ENCODE data around the gene FBXW8.

The FBXW8 gene

GRCh38 chr12:116964054-116965050, 53.6 kb downstream of the FBXW8 start:
- TF ChIP-seq ZNF776 (tag by site-specific recombination; IDR thresholded peaks at IDR 0.05; ENCODE audit: borderline replicate concordance), result no peak
- no peak for TF ChIP-seq ZNF510 (tag by site-specific recombination; IDR thresholded peaks at IDR 0.05; ENCODE audit: insufficient replicate concordance)
- TF ChIP-seq ZNF146 (tag by site-specific recombination; IDR thresholded peaks at IDR 0.05), result no peak
- no peak for TF ChIP-seq ZBTB17 (tag by site-specific recombination; IDR thresholded peaks at IDR 0.05)
- TF ChIP-seq, protein P1, sequence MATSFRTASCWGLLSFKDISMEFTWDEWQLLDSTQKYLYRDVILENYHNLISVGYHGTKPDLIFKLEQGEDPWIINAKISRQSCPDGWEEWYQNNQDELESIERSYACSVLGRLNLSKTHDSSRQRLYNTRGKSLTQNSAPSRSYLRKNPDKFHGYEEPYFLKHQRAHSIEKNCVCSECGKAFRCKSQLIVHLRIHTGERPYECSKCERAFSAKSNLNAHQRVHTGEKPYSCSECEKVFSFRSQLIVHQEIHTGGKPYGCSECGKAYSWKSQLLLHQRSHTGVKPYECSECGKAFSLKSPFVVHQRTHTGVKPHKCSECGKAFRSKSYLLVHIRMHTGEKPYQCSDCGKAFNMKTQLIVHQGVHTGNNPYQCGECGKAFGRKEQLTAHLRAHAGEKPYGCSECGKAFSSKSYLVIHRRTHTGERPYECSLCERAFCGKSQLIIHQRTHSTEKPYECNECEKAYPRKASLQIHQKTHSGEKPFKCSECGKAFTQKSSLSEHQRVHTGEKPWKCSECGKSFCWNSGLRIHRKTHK (tag by site-specific recombination; IDR thresholded peaks at IDR 0.05), result no peak
- no peak for TF ChIP-seq ZNF133 (tag by site-specific recombination; IDR thresholded peaks at IDR 0.05)
- no peak for TF ChIP-seq ZNF391 (tag by site-specific recombination; IDR thresholded peaks at IDR 0.05; ENCODE audit: borderline replicate concordance, low read depth)
- no peak for TF ChIP-seq ZFHX2 (tag by site-specific recombination; conservative IDR thresholded peaks at IDR 0.05)
- no peak for TF ChIP-seq SETDB1 (IDR thresholded peaks at IDR 0.05; ENCODE audit: insufficient read length, low read length)
- TF ChIP-seq ZNF37A (tag by site-specific recombination; IDR thresholded peaks at IDR 0.05), result no peak
- TF ChIP-seq ZSCAN16 (tag by site-specific recombination; IDR thresholded peaks at IDR 0.05), result no peak
- no peak for TF ChIP-seq ZNF184 (tag by site-specific recombination; IDR thresholded peaks at IDR 0.05)
- TF ChIP-seq, protein P2, sequence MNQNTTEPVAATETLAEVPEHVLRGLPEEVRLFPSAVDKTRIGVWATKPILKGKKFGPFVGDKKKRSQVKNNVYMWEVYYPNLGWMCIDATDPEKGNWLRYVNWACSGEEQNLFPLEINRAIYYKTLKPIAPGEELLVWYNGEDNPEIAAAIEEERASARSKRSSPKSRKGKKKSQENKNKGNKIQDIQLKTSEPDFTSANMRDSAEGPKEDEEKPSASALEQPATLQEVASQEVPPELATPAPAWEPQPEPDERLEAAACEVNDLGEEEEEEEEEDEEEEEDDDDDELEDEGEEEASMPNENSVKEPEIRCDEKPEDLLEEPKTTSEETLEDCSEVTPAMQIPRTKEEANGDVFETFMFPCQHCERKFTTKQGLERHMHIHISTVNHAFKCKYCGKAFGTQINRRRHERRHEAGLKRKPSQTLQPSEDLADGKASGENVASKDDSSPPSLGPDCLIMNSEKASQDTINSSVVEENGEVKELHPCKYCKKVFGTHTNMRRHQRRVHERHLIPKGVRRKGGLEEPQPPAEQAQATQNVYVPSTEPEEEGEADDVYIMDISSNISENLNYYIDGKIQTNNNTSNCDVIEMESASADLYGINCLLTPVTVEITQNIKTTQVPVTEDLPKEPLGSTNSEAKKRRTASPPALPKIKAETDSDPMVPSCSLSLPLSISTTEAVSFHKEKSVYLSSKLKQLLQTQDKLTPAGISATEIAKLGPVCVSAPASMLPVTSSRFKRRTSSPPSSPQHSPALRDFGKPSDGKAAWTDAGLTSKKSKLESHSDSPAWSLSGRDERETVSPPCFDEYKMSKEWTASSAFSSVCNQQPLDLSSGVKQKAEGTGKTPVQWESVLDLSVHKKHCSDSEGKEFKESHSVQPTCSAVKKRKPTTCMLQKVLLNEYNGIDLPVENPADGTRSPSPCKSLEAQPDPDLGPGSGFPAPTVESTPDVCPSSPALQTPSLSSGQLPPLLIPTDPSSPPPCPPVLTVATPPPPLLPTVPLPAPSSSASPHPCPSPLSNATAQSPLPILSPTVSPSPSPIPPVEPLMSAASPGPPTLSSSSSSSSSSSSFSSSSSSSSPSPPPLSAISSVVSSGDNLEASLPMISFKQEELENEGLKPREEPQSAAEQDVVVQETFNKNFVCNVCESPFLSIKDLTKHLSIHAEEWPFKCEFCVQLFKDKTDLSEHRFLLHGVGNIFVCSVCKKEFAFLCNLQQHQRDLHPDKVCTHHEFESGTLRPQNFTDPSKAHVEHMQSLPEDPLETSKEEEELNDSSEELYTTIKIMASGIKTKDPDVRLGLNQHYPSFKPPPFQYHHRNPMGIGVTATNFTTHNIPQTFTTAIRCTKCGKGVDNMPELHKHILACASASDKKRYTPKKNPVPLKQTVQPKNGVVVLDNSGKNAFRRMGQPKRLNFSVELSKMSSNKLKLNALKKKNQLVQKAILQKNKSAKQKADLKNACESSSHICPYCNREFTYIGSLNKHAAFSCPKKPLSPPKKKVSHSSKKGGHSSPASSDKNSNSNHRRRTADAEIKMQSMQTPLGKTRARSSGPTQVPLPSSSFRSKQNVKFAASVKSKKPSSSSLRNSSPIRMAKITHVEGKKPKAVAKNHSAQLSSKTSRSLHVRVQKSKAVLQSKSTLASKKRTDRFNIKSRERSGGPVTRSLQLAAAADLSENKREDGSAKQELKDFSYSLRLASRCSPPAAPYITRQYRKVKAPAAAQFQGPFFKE (tag by site-specific recombination; IDR thresholded peaks at IDR 0.05; ENCODE audit: borderline replicate concordance), result no peak
- no peak for TF ChIP-seq ZNF292 (tag by site-specific recombination; IDR thresholded peaks at IDR 0.05; ENCODE audit: borderline replicate concordance, low read depth)
- no peak for TF ChIP-seq ZNF174 (tag by site-specific recombination; IDR thresholded peaks at IDR 0.05)
- Histone ChIP-seq H3K36me3 (ENCODE audit: control insufficient read depth in 2 of 2, insufficient read depth in 1 of 2, low read length in 2 of 2) (peaks cover 0 to 22% of the 10 kb centered on the region in 2 experiments; a peak in 2 of 3 replicates), H3K27ac (ENCODE audit: extremely low read depth, low read depth, low read length) (no peak overlapping the region), H3K9me3 (ENCODE audit: control insufficient read depth, insufficient read depth, low read depth, low read length) (no peaks in the 10 kb centered on the region), H3K4me3 (ENCODE audit: low read depth, low read length) (no peak overlapping the region), H3K4me1 (ENCODE audit: control insufficient read depth, insufficient read depth, low read length) (no peaks in the 10 kb centered on the region)
- CTCF ChIA-PET, result no interaction called here
- POLR2A ChIA-PET, result no interaction called here

- H3K9me3 ChIP-seq (ENCODE audit: control insufficient read depth, insufficient read depth, low read depth, low read length), result no peaks in the 10 kb centered on the region
- peaks cover 6 to 36% of the 10 kb centered on the region in 2 experiments for H3K36me3 ChIP-seq (ENCODE audit: control insufficient read depth in 2 of 2, insufficient read depth in 1 of 2, low read length in 2 of 2)
- no peaks in the 10 kb centered on the region for H3K4me1 ChIP-seq (ENCODE audit: control insufficient read depth, insufficient read depth, low read length)
- ChIA-PET POLR2A (no interaction called here), CTCF (interaction anchor here (0.7 kb wide), 1 partner anchor 23 kb away, joined by 4 read pairs; no protein-coding TSS in a partner anchor)
- no peak overlapping the region for H3K4me3 ChIP-seq (ENCODE audit: low read depth, low read length)
- no peak overlapping the region for H3K27ac ChIP-seq (ENCODE audit: extremely low read depth, low read depth, low read length)
- TF ChIP-seq ZNF248 (tag by site-specific recombination; IDR thresholded peaks at IDR 0.05), result no peak
- no peak for TF ChIP-seq IKZF3 (tag by site-specific recombination; IDR thresholded peaks at IDR 0.05)
- TF ChIP-seq ZNF654 (tag by site-specific recombination; IDR thresholded peaks at IDR 0.05; ENCODE audit: low read depth), result no peak
- no peak for TF ChIP-seq ZNF433 (tag by site-specific recombination; IDR thresholded peaks at IDR 0.05; ENCODE audit: low read depth)
- TF ChIP-seq, protein P3, sequence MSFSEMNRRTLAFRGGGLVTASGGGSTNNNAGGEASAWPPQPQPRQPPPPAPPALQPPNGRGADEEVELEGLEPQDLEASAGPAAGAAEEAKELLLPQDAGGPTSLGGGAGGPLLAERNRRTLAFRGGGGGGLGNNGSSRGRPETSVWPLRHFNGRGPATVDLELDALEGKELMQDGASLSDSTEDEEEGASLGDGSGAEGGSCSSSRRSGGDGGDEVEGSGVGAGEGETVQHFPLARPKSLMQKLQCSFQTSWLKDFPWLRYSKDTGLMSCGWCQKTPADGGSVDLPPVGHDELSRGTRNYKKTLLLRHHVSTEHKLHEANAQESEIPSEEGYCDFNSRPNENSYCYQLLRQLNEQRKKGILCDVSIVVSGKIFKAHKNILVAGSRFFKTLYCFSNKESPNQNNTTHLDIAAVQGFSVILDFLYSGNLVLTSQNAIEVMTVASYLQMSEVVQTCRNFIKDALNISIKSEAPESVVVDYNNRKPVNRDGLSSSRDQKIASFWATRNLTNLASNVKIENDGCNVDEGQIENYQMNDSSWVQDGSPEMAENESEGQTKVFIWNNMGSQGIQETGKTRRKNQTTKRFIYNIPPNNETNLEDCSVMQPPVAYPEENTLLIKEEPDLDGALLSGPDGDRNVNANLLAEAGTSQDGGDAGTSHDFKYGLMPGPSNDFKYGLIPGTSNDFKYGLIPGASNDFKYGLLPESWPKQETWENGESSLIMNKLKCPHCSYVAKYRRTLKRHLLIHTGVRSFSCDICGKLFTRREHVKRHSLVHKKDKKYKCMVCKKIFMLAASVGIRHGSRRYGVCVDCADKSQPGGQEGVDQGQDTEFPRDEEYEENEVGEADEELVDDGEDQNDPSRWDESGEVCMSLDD (tag by site-specific recombination; IDR thresholded peaks at IDR 0.05), result no peak
- TF ChIP-seq ZNF768 (tag by site-specific recombination; IDR thresholded peaks at IDR 0.05), result no peak
- TF ChIP-seq ZNF785 (tag by site-specific recombination; IDR thresholded peaks at IDR 0.05), result no peak
- no peak for TF ChIP-seq ZNF416 (tag by site-specific recombination; IDR thresholded peaks at IDR 0.05)
- TF ChIP-seq KLF10 (tag by site-specific recombination; IDR thresholded peaks at IDR 0.05), result no peak
- no peak for TF ChIP-seq ZNF558 (tag by site-specific recombination; IDR thresholded peaks at IDR 0.05)
- TF ChIP-seq ZXDB (tag by site-specific recombination; IDR thresholded peaks at IDR 0.05), result no peak
These were observed 58.2 kb downstream of the FBXW8 start for GRCh38 chr12:116968986-116969385.
